Calu3 (cell line): ENCODE results near the gene SLC38A8. TPM values are rescaled to one million over a fixed set of nuclear protein-coding genes. Genes with fewer than 3 reads are reported as not detected.

Experiments used
- BruUV-seq: library from RNA; stranded (reverse); fragments of 400-500 nt; replicated peaks from 2 replicates; lab custom pipeline; 2021; lab: Mats Ljungman, UMichigan
- CTCF ChIA-PET: fragments of 300-600 bp; sonication (Branson Sonifier 250); formaldehyde crosslinking; loops from one replicate; lab custom pipeline; 2022; ENCODE audit warnings: antibody characterized with exemption; lab: Charles Lee
- DNase-seq: peaks from one replicate; pipeline ENCODE4 v3.0.0; 2022
- H3K27ac Mint-ChIP-seq: one replicate; pipeline ENCODE4 v1.8.0; 2022; ENCODE audit warnings: mixed read lengths; ENCODE audit not compliant: unreplicated experiment
- H3K27me3 Mint-ChIP-seq: one replicate; pipeline ENCODE4 v1.8.0; 2022; ENCODE audit warnings: mixed read lengths; ENCODE audit not compliant: unreplicated experiment
- H3K36me3 Mint-ChIP-seq: one replicate; pipeline ENCODE4 v1.8.0; 2022; ENCODE audit warnings: mild to moderate bottlenecking, moderate library complexity, mixed read lengths; ENCODE audit not compliant: insufficient read depth, unreplicated experiment
- H3K4me1 Mint-ChIP-seq: one replicate; pipeline ENCODE4 v1.8.0; 2022; ENCODE audit warnings: mild to moderate bottlenecking, low read depth, mixed read lengths; ENCODE audit not compliant: unreplicated experiment
- H3K4me3 Mint-ChIP-seq: one replicate; pipeline ENCODE4 v1.8.0; 2022; ENCODE audit warnings: mild to moderate bottlenecking, low read depth, moderate library complexity, mixed read lengths; ENCODE audit not compliant: unreplicated experiment
- H3K9me3 Mint-ChIP-seq: one replicate; pipeline ENCODE4 v1.8.0; 2022; ENCODE audit warnings: low read depth, mixed read lengths; ENCODE audit not compliant: unreplicated experiment
- CTCF ChIP-seq: fragments of 200-600 bp; IDR thresholded peaks from one replicate; pipeline ENCODE4 v1.8.0; 2022; ENCODE audit warnings: antibody characterized with exemption; ENCODE audit not compliant: unreplicated experiment
- intact Hi-C: fragments of 100-400 bp; cut with micrococcal nuclease; formaldehyde crosslinking; loops from one replicate; pipeline ENCODE4 v1.10.0; 2022; ENCODE audit not compliant: unreplicated experiment
- total RNA-seq: library from RNA; stranded (reverse); gene quantifications from 2 replicates; pipeline ENCODE4 v1.2.3, GENCODE V29; 2022

SLC38A8 gene
- total RNA-seq, 1 experiment from 2014 or later, result not detected

- intact Hi-C loops, result loop anchor here (2.0 to 5.0 kb wide), 2 partner anchors 93 to 222 kb away; no protein-coding TSS in a partner anchor
- CTCF ChIA-PET, result no interaction called here
- peaks cover 29% of the 10 kb centered on the region for H3K36me3 Mint-ChIP-seq
- H3K4me3 Mint-ChIP-seq, result no peak overlapping the region
- DNase-seq, result no peak
- BruUV-seq, result no TSS peak
- H3K4me1 Mint-ChIP-seq, result no peaks in the 10 kb centered on the region
- peaks cover 7% of the 10 kb centered on the region for H3K27me3 Mint-ChIP-seq
- no peak overlapping the region for H3K27ac Mint-ChIP-seq
- no peak for TF ChIP-seq CTCF
- H3K9me3 Mint-ChIP-seq, result no peaks in the 10 kb centered on the region
These were observed 6.9 kb upstream of the SLC38A8 start for GRCh38 chr16:84049403-84050060.

- no peak overlapping the region for H3K4me3 Mint-ChIP-seq
- CTCF ChIA-PET, result no interaction called here
- H3K9me3 Mint-ChIP-seq, result no peaks in the 10 kb centered on the region
- peaks cover 13% of the 10 kb centered on the region for H3K27me3 Mint-ChIP-seq
- no peak for DNase-seq
- no peak overlapping the region for H3K27ac Mint-ChIP-seq
- intact Hi-C loops, result loop anchor here (2.0 to 5.0 kb wide), 2 partner anchors 92 to 222 kb away; no protein-coding TSS in a partner anchor
- TF ChIP-seq CTCF, result no peak
- peaks cover 5% of the 10 kb centered on the region for H3K4me1 Mint-ChIP-seq
- no TSS peak for BruUV-seq
- H3K36me3 Mint-ChIP-seq, result peaks cover 24% of the 10 kb centered on the region
These were observed 6.3 kb upstream of the SLC38A8 start for GRCh38 chr16:84048871-84049270.

GRCh38 chr16:84048270-84048669 is 5.7 kb upstream of the SLC38A8 start:
- intact Hi-C loops, result loop anchor here (2.0 to 5.0 kb wide), 2 partner anchors 91 to 221 kb away; no protein-coding TSS in a partner anchor
- Mint-ChIP-seq H3K9me3 (no peaks in the 10 kb centered on the region), H3K27me3 (peaks cover 19% of the 10 kb centered on the region), H3K4me3 (no peak overlapping the region), H3K4me1 (peaks cover 11% of the 10 kb centered on the region), H3K36me3 (peaks cover 19% of the 10 kb centered on the region), H3K27ac (no peak overlapping the region)
- no TSS peak for BruUV-seq
- DNase-seq, result peak; percentile 55
- CTCF ChIA-PET, result interaction anchor here (0.7 kb wide), 1 partner anchor 92 kb away, joined by 3 read pairs; no protein-coding TSS in a partner anchor
- no peak for TF ChIP-seq CTCF

GRCh38 chr16:84047626-84048025 is 5.0 kb upstream of the SLC38A8 start:
- no TSS peak for BruUV-seq
- TF ChIP-seq CTCF, result no peak
- no peak for DNase-seq
- no peaks in the 10 kb centered on the region for H3K9me3 Mint-ChIP-seq
- CTCF ChIA-PET, result interaction anchor here (0.7 kb wide), 1 partner anchor 91 kb away, joined by 3 read pairs; no protein-coding TSS in a partner anchor
- peaks cover 12% of the 10 kb centered on the region for H3K36me3 Mint-ChIP-seq
- no peak overlapping the region for H3K4me3 Mint-ChIP-seq
- H3K27me3 Mint-ChIP-seq, result peaks cover 26% of the 10 kb centered on the region
- H3K27ac Mint-ChIP-seq, result no peak overlapping the region
- intact Hi-C loops, result loop anchor here (2.0 to 5.0 kb wide), 2 partner anchors 91 to 220 kb away; no protein-coding TSS in a partner anchor
- H3K4me1 Mint-ChIP-seq, result peaks cover 17% of the 10 kb centered on the region
